Stomach (tissue), 4 donors: ENCODE data around the gene QRICH1.

ENCODE experiments used
- CTCF ChIP-seq, 7 experiments: fragments of 450-650 bp in 4 of 7; fragments of 200-600 bp in 3 of 7; sonication (generic) in 3 of 7; IDR thresholded peaks; one replicate each; pipeline ENCODE4 v1.5.1; 2016 to 2019; ENCODE audit warnings: antibody characterized with exemption in 7 of 7, control low read depth in 2 of 7, mild to moderate bottlenecking in 1 of 7
- EP300 ChIP-seq: sonication (generic); formaldehyde crosslinking; IDR thresholded peaks from one replicate; pipeline ENCODE4 v1.6.1; 2017; ENCODE audit warnings: antibody characterized with exemption
- POLR2A ChIP-seq, 4 donors: fragments of 450-650 bp; IDR thresholded peaks; one replicate each; pipeline ENCODE4 v1.6.1; 2016; ENCODE audit warnings: antibody characterized with exemption in 4 of 4, control low read depth in 2 of 4, mild to moderate bottlenecking in 1 of 4, moderate library complexity in 1 of 4
- POLR2AphosphoS5 ChIP-seq, 3 donors: sonication (generic); formaldehyde crosslinking; IDR thresholded peaks; one replicate each; pipeline ENCODE4 v1.6.1; 2016; ENCODE audit warnings: antibody characterized with exemption in 3 of 3

- no peak for TF ChIP-seq CTCF (IDR thresholded peaks at IDR 0.05)
- no peak for TF ChIP-seq EP300
- TF ChIP-seq POLR2A (IDR thresholded peaks at IDR 0.05) = no peak
- TF ChIP-seq POLR2AphosphoS5 (IDR thresholded peaks at IDR 0.05) = no peak
These were observed 104.6 kb downstream of the QRICH1 start for GRCh38 chr3:48989126-48989795.
